Endodermal cell (in vitro differentiated cells): ENCODE results near the gene CXXC5. TPM values are rescaled to one million over a fixed set of nuclear protein-coding genes. Genes with fewer than 3 reads are reported as not detected.

Experiments used
- DNase-seq: peaks from one replicate; pipeline ENCODE4 v3.0.0-alpha.2; 2017
- H3K27ac ChIP-seq: 2 replicates; pipeline ENCODE4 v1.5.1; 2013; ENCODE audit warnings: mild to moderate bottlenecking, low read depth, low read length, moderate library complexity
- H3K27me3 ChIP-seq: 2 replicates; pipeline ENCODE4 v1.6.1; 2013; ENCODE audit warnings: mild to moderate bottlenecking, low read length, moderate library complexity; ENCODE audit not compliant: insufficient read depth, control insufficient read depth, poor library complexity, severe bottlenecking
- H3K36me3 ChIP-seq: 2 replicates; pipeline ENCODE4 v1.7.0; 2013; ENCODE audit warnings: mild to moderate bottlenecking, low read length, moderate library complexity; ENCODE audit not compliant: control insufficient read depth, insufficient read depth
- H3K4me1 ChIP-seq: one replicate; pipeline ENCODE4 v1.7.0; 2013; ENCODE audit warnings: low read length; ENCODE audit not compliant: control insufficient read depth, insufficient read depth
- H3K4me3 ChIP-seq: 2 replicates; pipeline ENCODE4 v1.5.1; 2013; ENCODE audit warnings: mild to moderate bottlenecking, low read length, moderate library complexity
- H3K9ac ChIP-seq: 2 replicates; pipeline ENCODE4 v1.6.1; 2013; ENCODE audit warnings: mild to moderate bottlenecking, low read length, moderate library complexity; ENCODE audit not compliant: poor library complexity, severe bottlenecking; ENCODE audit errors: extremely low read depth
- H3K9me3 ChIP-seq: 2 replicates; pipeline ENCODE4 v1.6.1; 2013; ENCODE audit warnings: mild to moderate bottlenecking, low read length, moderate library complexity; ENCODE audit not compliant: control insufficient read depth
- H3K27ac Mint-ChIP-seq: 2 replicates; pipeline ENCODE4 v1.8.0; 2020; ENCODE audit warnings: mixed read lengths
- H3K27me3 Mint-ChIP-seq: 2 replicates; pipeline ENCODE4 v1.8.0; 2021; ENCODE audit warnings: mild to moderate bottlenecking, mixed read lengths; ENCODE audit not compliant: insufficient read depth
- H3K36me3 Mint-ChIP-seq: 2 replicates; pipeline ENCODE4 v1.8.0; 2020; ENCODE audit warnings: low read depth, mixed read lengths
- H3K4me1 Mint-ChIP-seq: 2 replicates; pipeline ENCODE4 v1.8.0; 2020; ENCODE audit warnings: mixed read lengths
- H3K4me3 Mint-ChIP-seq: 2 replicates; pipeline ENCODE4 v1.8.0; 2020; ENCODE audit warnings: mild to moderate bottlenecking, moderate library complexity, mixed read lengths
- H3K9me3 Mint-ChIP-seq: 2 replicates; pipeline ENCODE4 v1.8.0; 2020; ENCODE audit warnings: mild to moderate bottlenecking, mixed read lengths
- WGBS, 2 experiments: methylation state at CpG; one replicate each; pipeline versions ENCODE4 v1.1.5 to v1.1.7; 2013; ENCODE audit warnings: missing lambda C conversion rate in 2 of 2, mixed read lengths in 1 of 2; ENCODE audit not compliant: insufficient coverage in 1 of 2, insufficient read length in 1 of 2; 5-methylcytosine and 5-hydroxymethylcytosine counted together
- total RNA-seq, 2 donors: library from RNA; stranded (reverse); fragmentation: NEBNext Ultra II Directional in 1 of 2; extraction: Animal tissue kit (Norgen Biotek cat#: 25700) in 1 of 2; gene quantifications; 2 replicates in 1 of 2; 3 replicates in 1 of 2; pipeline ENCODE4 v1.2.1, GENCODE V29; 2021
- TF ChIP-seq, protein P1 (sequence below): fragments of 200-600 bp; sonication (generic); conservative IDR thresholded peaks from 2 replicates; pipeline ENCODE4 v1.5.0; 2021; ENCODE audit warnings: antibody characterized with exemption, mild to moderate bottlenecking

CXXC5 gene
- total RNA-seq, 2 donors from 2014 or later: 50.5 to 67.9 TPM

DNA sequence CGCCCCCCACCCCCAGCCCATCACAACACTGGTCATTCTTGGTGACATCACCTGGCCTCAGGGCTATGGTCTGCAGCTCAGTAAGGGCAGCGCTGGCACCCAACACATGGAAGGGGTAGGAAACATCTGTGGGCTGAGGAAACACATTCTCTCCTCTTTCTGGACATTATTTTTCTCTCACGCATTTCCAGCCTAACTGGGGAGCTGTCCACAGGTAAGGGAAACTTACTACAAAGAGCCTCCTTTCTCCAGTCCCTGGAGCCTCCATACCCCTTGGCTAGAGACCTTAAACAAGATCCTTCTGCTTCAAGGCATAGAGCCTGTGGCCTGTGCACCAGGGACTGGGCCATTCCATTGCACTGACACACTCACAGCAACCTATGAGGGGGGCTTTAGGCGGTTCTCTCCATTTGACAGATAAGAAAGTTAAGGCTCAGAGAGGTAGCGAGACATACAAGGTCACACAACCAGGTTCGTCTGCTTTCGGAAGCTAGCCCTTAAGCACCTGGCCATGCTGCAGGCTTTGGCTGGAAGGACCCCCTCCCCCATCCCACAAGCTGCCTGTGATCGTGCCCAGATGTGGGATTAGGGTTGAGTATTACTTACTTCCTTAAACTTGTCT lies 40.7 kb downstream of the CXXC5 start:
- H3K27me3 Mint-ChIP-seq: peaks cover 4% of the 10 kb centered on the region
- H3K9me3 Mint-ChIP-seq: no peaks in the 10 kb centered on the region
- peak overlapping the region; percentile 77 for H3K27ac Mint-ChIP-seq
- TF ChIP-seq, protein P1, sequence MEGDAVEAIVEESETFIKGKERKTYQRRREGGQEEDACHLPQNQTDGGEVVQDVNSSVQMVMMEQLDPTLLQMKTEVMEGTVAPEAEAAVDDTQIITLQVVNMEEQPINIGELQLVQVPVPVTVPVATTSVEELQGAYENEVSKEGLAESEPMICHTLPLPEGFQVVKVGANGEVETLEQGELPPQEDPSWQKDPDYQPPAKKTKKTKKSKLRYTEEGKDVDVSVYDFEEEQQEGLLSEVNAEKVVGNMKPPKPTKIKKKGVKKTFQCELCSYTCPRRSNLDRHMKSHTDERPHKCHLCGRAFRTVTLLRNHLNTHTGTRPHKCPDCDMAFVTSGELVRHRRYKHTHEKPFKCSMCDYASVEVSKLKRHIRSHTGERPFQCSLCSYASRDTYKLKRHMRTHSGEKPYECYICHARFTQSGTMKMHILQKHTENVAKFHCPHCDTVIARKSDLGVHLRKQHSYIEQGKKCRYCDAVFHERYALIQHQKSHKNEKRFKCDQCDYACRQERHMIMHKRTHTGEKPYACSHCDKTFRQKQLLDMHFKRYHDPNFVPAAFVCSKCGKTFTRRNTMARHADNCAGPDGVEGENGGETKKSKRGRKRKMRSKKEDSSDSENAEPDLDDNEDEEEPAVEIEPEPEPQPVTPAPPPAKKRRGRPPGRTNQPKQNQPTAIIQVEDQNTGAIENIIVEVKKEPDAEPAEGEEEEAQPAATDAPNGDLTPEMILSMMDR: no peak
- Histone ChIP-seq H3K27ac (no peak overlapping the region), H3K4me3 (no peak overlapping the region), H3K9ac (peak overlapping the region; percentile 20), H3K9me3 (no peaks in the 10 kb centered on the region), H3K27me3 (no peaks in the 10 kb centered on the region), H3K4me1 (peaks cover 20% of the 10 kb centered on the region), H3K36me3 (no peaks in the 10 kb centered on the region)
- H3K36me3 Mint-ChIP-seq: peaks cover 9% of the 10 kb centered on the region
- DNase-seq: peak; percentile 63
- H3K4me3 Mint-ChIP-seq: no peak overlapping the region
- WGBS, 2 experiments: 76 to 80% methylated on average over 5 to 7 of the region's 8 CpGs
- H3K4me1 Mint-ChIP-seq: peaks cover 49% of the 10 kb centered on the region

- H3K27ac Mint-ChIP-seq: no peak overlapping the region
- Histone ChIP-seq H3K27ac (peak overlapping the region; percentile 81), H3K27me3 (no peaks in the 10 kb centered on the region), H3K9ac (peak overlapping the region; percentile 20), H3K9me3 (no peaks in the 10 kb centered on the region), H3K4me3 (no peak overlapping the region), H3K36me3 (no peaks in the 10 kb centered on the region), H3K4me1 (peaks cover 20% of the 10 kb centered on the region)
- 31 to 50% methylated on average over 2 to 16 of the region's 16 CpGs for WGBS, 2 experiments
- DNase-seq: peak; percentile 88
- H3K36me3 Mint-ChIP-seq: peaks cover 8% of the 10 kb centered on the region
- H3K27me3 Mint-ChIP-seq: peaks cover 11% of the 10 kb centered on the region
- peaks cover 41% of the 10 kb centered on the region for H3K4me1 Mint-ChIP-seq
- no peak overlapping the region for H3K4me3 Mint-ChIP-seq
- TF ChIP-seq, protein P1: peak; percentile 39
- H3K9me3 Mint-ChIP-seq: no peaks in the 10 kb centered on the region
Observed at GRCh38 chr5:139689631-139690063, 41.5 kb downstream of the CXXC5 start.

- no peak overlapping the region for H3K4me3 ChIP-seq
- H3K9me3 ChIP-seq: no peaks in the 10 kb centered on the region
- H3K4me1 ChIP-seq: peaks cover 20% of the 10 kb centered on the region
- H3K36me3 Mint-ChIP-seq: peaks cover 8% of the 10 kb centered on the region
- no peaks in the 10 kb centered on the region for H3K36me3 ChIP-seq
- H3K9me3 Mint-ChIP-seq: no peaks in the 10 kb centered on the region
- TF ChIP-seq, protein P1: no peak
- no peaks in the 10 kb centered on the region for H3K27me3 ChIP-seq
- WGBS, 2 experiments: 30 to 32% methylated on average over 12 to 16 of the region's 16 CpGs
- peak overlapping the region; percentile 81 for H3K27ac ChIP-seq
- peak; percentile 75 for DNase-seq
- no peak overlapping the region for H3K9ac ChIP-seq
- H3K27ac Mint-ChIP-seq: peak overlapping the region; percentile 64
- H3K4me1 Mint-ChIP-seq: peaks cover 40% of the 10 kb centered on the region
- peaks cover 11% of the 10 kb centered on the region for H3K27me3 Mint-ChIP-seq
- peak overlapping the region; percentile 22 for H3K4me3 Mint-ChIP-seq
Observed at GRCh38 chr5:139690064-139690802, 42.1 kb downstream of the CXXC5 start.
